K562 (cell line): ENCODE data around the gene NPM3. TPM values are rescaled to one million over a fixed set of nuclear protein-coding genes. Genes with fewer than 3 reads are reported as not detected.
A peak's percentile ranks its signal among the peaks of the same experiment; 100 is the strongest.

Source experiments
- CC2D1A ChIP-seq: fragments of 450-650 bp; IDR thresholded peaks from 2 replicates; pipeline ENCODE4 v1.6.1; 2017; ENCODE audit warnings: mild to moderate bottlenecking
- DIDO1 ChIP-seq: fragments of 450-650 bp; IDR thresholded peaks from 2 replicates; pipeline ENCODE4 v1.6.1; 2016; ENCODE audit warnings: low read depth, missing biosample characterization, missing genetic modification characterization
- JUND ChIP-seq, 2 experiments: IDR thresholded peaks; 2 replicates in 1 of 2; 3 replicates in 1 of 2; pipeline ENCODE4 v1.6.1; 2011; ENCODE audit warnings: borderline replicate concordance in 2 of 2, low read depth in 2 of 2, low read length in 2 of 2, improper control_type of control experiment in 1 of 2, missing biosample characterization in 1 of 2, missing genetic modification characterization in 1 of 2, missing genetic modification reagents in 1 of 2
- KLF16 ChIP-seq: IDR thresholded peaks from 2 replicates; pipeline ENCODE4 v1.6.1; 2016; ENCODE audit warnings: antibody characterized with exemption
- MAFF ChIP-seq: IDR thresholded peaks from 2 replicates; pipeline ENCODE4 v1.6.1; 2012; ENCODE audit warnings: low read length, improper control_type of control experiment
- MAZ ChIP-seq, 2 experiments: fragments of 450-650 bp in 1 of 2; sonication (generic) in 1 of 2; formaldehyde crosslinking; IDR thresholded peaks in 1 of 2; conservative IDR thresholded peaks in 1 of 2; 2 replicates each; pipeline versions ENCODE4 v1.4.0 to v1.5.0; 2020; ENCODE audit warnings: mild to moderate bottlenecking in 1 of 2, missing genetic modification reagents in 1 of 2
- MIER1 ChIP-seq: fragments of 450-650 bp; IDR thresholded peaks from 2 replicates; pipeline ENCODE4 v1.6.1; 2016; ENCODE audit warnings: antibody characterized with exemption, mild to moderate bottlenecking, low read depth
- RAD21 ChIP-seq, 2 experiments: fragments of 250-450 bp in 1 of 2; fragments of 450-650 bp in 1 of 2; sonication (Bioruptor Pico) in 1 of 2; formaldehyde crosslinking in 1 of 2; IDR thresholded peaks in 1 of 2; conservative IDR thresholded peaks in 1 of 2; 2 replicates each; pipeline versions ENCODE4 v1.4.0 to v1.8.0; 2020 to 2022; ENCODE audit warnings: mild to moderate bottlenecking in 2 of 2, moderate library complexity in 1 of 2
- REST ChIP-seq, 2 experiments: fragments of 450-650 bp; formaldehyde crosslinking in 1 of 2; IDR thresholded peaks; 2 replicates each; pipeline versions ENCODE4 v1.4.0 to v1.6.1; 2014 to 2020; ENCODE audit warnings: mild to moderate bottlenecking in 2 of 2, borderline replicate concordance in 1 of 2, low read depth in 1 of 2
- U2AF2 ChIP-seq: fragments of 200-400 bp; formaldehyde crosslinking; optimal IDR thresholded peaks from 2 replicates; pipeline ENCODE3; 2017; ENCODE audit warnings: low read depth, mild to moderate bottlenecking, low read length
- XRCC5 ChIP-seq: fragments of 200-400 bp; formaldehyde crosslinking; IDR thresholded peaks from 2 replicates; pipeline ENCODE4 v1.6.1; 2017; ENCODE audit warnings: low read depth, mild to moderate bottlenecking, low read length
- polyA plus RNA-seq, 8 experiments: library from polyadenylated mRNA; depleted of rRNA in 4 of 8; stranded (reverse) in 5 of 8; unstranded in 3 of 8; fragments of >200 nt; fragmentation: Nextera tagmentation in 2 of 8; fragmentation: Illumina TruSeq in 1 of 8; extraction: Ambion mirVana in 2 of 8; extraction: Trizol in 1 of 8; gene quantifications; 2 replicates each; pipeline versions ENCODE4 v1.2.1 to v1.2.3, GENCODE V29; 2011 to 2014; ENCODE audit warnings: inconsistent platforms in 1 of 8, missing spikeins in 1 of 8
- total RNA-seq, 7 experiments: library from RNA; depleted of rRNA in 6 of 7; stranded (reverse); fragments of >200 nt in 6 of 7; fragmentation: Illumina TruSeq in 2 of 7; extraction: Trizol in 2 of 7; gene quantifications; 2 replicates each; pipeline versions ENCODE4 v1.2.1 to v1.2.3, GENCODE V29; 2011 to 2021; ENCODE audit warnings: low replicate concordance in 1 of 7

Gene NPM3
- total and polyA plus RNA-seq, 9 of the 15 experiments (the other 6 are each of a cell fraction or from before 2014, with no cell fraction given), result 15.2 to 239 (median 114) TPM

GRCh38 chr10:101780818-101781654 is 2.2 kb downstream of the NPM3 start (continued):
- peak; percentile 84 to 92 for TF ChIP-seq RAD21 (CRISPR knock-in tag; conservative IDR thresholded peaks at IDR 0.05 in 1 of 2, IDR thresholded peaks at IDR 0.05 in 1 of 2)
- no peak for TF ChIP-seq MIER1
- TF ChIP-seq XRCC5, result 0 out of 2 replicates have a peak, but pooled peaks have one; percentile 70
- peak; percentile 45; the same call in 1 of the 2 replicates for TF ChIP-seq CC2D1A
- TF ChIP-seq MAFF, result no peak
- peak in 1 of 2 experiments; percentile 42; a peak in 1 of 4 replicates for TF ChIP-seq MAZ (CRISPR knock-in tag; conservative IDR thresholded peaks at IDR 0.05 in 1 of 2, IDR thresholded peaks at IDR 0.05 in 1 of 2)
- TF ChIP-seq U2AF2, result no peak
- TF ChIP-seq REST (IDR thresholded peaks at IDR 0.05; ENCODE audit: borderline replicate concordance), result peak; percentile 88
- no peak for TF ChIP-seq REST (CRISPR knock-in tag; IDR thresholded peaks at IDR 0.05; ENCODE audit: low read depth)
- TF ChIP-seq JUND (IDR thresholded peaks at IDR 0.05; ENCODE audit: borderline replicate concordance, low read depth, low read length), result 0 out of 2 replicates have a peak, but pooled peaks have one; percentile 21
- no peak for TF ChIP-seq JUND (tag; IDR thresholded peaks at IDR 0.05; ENCODE audit: borderline replicate concordance, low read depth, low read length)
- TF ChIP-seq DIDO1 (tag), result no peak
- 0 out of 2 replicates have a peak, but pooled peaks have one; percentile 19 for TF ChIP-seq KLF16
